ENCODE measurements around the gene ATXN10. TPM values are rescaled to one million over a fixed set of nuclear protein-coding genes. Genes with fewer than 3 reads are reported as not detected.

Gene ATXN10
- total RNA-seq, 5 donors from 2014 or later (not counting 1 experiment from before 2014, with no cell fraction given): 58.9 to 85.0 (median 69.6) TPM

DNA sequence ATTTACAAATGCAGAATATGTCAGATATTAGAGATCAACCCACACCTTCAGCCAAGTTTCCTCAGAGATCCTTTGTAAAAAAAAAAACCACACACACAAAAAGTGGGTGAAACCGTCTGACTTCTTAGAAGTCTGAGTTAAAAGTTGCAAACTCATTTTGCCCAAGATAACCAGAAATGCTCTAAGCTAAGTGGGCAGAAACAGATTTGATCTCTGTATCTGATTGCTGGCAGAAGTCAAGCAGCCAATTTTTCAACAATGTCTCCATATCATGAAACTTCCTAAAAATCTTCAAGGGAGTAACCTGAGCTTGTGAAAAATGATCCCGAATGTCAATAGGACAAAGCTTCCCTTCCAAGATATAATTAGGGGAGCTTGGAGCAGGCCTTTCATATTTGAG is 28.6 kb upstream of the ATXN10 start:
- Histone ChIP-seq H3K27me3 (replicated peaks in 1 of 2; ENCODE audit: control insufficient read depth in 2 of 2, extremely low read depth in 1 of 2, insufficient read depth in 2 of 2, low read length in 1 of 2) (peaks cover 0 to 68% of the 10 kb centered on the region in 2 experiments), H3K27ac (ENCODE audit: low read length) (no peak overlapping the region), H3K4me3 (ENCODE audit: control insufficient read depth in 1 of 2, extremely low read depth in 1 of 2, low read length in 1 of 2) (no peak overlapping the region), H3K36me3 (ENCODE audit: control insufficient read depth in 2 of 2, extremely low read depth in 1 of 2, insufficient read depth in 1 of 2, low read length in 1 of 2) (no peaks in the 10 kb centered on the region), H3K4me1 (ENCODE audit: control insufficient read depth in 1 of 2, extremely low read depth in 1 of 2, insufficient read depth in 2 of 2, low read length in 2 of 2) (peaks cover 0 to 29% of the 10 kb centered on the region in 2 experiments), H3K9me3 (no peaks in the 10 kb centered on the region)
- Mint-ChIP-seq H3K4me3 (no peak overlapping the region), H3K36me3 (no peaks in the 10 kb centered on the region), H3K27ac (no peak overlapping the region), H3K27me3 (peaks cover 33 to 74% of the 10 kb centered on the region in 2 donors), H3K4me1 (peaks cover 7 to 16% (median 10%) of the 10 kb centered on the region in 3 donors), H3K9me3 (no peaks in the 10 kb centered on the region)
- POLR2A ChIA-PET: no interaction called here
- ATAC-seq (replicated peaks in 1 of 4) (no peak), DNase-seq (no peak)
- CTCF ChIA-PET: interaction anchor here in 1 of 2 donors (0.7 to 0.8 kb wide), 2 partner anchors 58 to 376 kb away, joined by 3 to 4 read pairs; no protein-coding TSS in a partner anchor
- no CpG with 5 or more reads among the region's 2 CpGs for WGBS (ENCODE audit: insufficient coverage)

DNA sequence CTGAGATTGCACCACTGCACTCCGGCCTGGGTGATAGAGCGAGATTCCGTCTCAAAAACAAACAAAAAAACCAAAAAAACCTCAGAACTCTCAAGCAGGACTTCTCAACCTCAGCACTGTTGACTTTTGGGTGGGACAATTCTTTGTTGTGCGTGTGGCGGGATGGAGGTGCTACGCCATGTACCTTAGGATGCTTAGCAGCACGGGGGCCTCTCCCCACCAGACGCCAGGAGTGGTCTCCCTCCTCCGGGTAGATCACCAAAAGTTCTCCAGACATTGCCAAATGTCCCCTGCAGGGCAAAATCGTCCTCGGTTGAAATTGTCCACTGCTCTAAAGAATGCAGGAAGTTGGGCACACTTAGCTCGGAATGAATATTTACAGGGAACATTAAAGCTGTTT is 26.9 kb upstream of the ATXN10 start:
- H3K27me3 Mint-ChIP-seq: peaks cover 30 to 71% of the 10 kb centered on the region in 2 donors
- H3K27ac Mint-ChIP-seq: no peak overlapping the region

DNA sequence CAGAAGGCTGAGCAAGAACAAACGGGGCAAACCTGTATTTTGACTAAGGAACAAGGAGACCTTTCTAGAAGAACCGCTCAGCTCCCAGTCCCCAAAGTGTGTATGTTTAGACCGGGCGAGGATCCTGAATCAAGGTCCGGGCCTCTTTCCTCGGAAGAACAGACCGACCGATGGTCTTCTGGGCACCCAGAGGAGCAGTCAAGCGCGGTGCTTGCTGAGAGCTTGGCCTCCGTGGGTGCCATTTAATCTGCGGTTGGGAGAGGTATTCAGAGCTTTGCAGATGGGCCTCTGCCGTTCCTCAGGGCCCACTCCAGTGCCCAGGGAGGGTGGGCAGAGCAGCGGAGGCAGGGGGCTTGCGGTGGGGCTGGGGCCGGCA is 26.5 kb upstream of the ATXN10 start:
- 45% methylated on average over 16 of the region's 16 CpGs for WGBS (ENCODE audit: insufficient coverage)
- H3K9me3 Mint-ChIP-seq: no peaks in the 10 kb centered on the region

More for the DNA sequence above, 26.9 kb upstream of the ATXN10 start:
- Histone ChIP-seq H3K36me3 (ENCODE audit: control insufficient read depth in 2 of 2, extremely low read depth in 1 of 2, insufficient read depth in 1 of 2, low read length in 1 of 2) (no peaks in the 10 kb centered on the region), H3K27ac (ENCODE audit: low read length) (no peak overlapping the region), H3K4me3 (ENCODE audit: control insufficient read depth in 1 of 2, extremely low read depth in 1 of 2, low read length in 1 of 2) (no peak overlapping the region), H3K27me3 (replicated peaks in 1 of 2; ENCODE audit: control insufficient read depth in 2 of 2, extremely low read depth in 1 of 2, insufficient read depth in 2 of 2, low read length in 1 of 2) (peaks cover 0 to 68% of the 10 kb centered on the region in 2 experiments), H3K9me3 (no peaks in the 10 kb centered on the region), H3K4me1 (ENCODE audit: control insufficient read depth in 1 of 2, extremely low read depth in 1 of 2, insufficient read depth in 2 of 2, low read length in 2 of 2) (peaks cover 0 to 19% of the 10 kb centered on the region in 2 experiments)
- ChIA-PET CTCF (no interaction called here), POLR2A (no interaction called here)
- DNase-seq: no peak
- Mint-ChIP-seq H3K9me3 (no peaks in the 10 kb centered on the region), H3K4me1 (peaks cover 6 to 7% (median 7%) of the 10 kb centered on the region in 3 donors), H3K4me3 (peak overlapping the region in 1 of 3 donors; percentile 19), H3K36me3 (no peaks in the 10 kb centered on the region)
- no peak for ATAC-seq (replicated peaks in 1 of 4)
- 92% methylated on average over 7 of the region's 12 CpGs for WGBS (ENCODE audit: insufficient coverage)

GRCh38 chr22:45645526-45646414 is 25.9 kb upstream of the ATXN10 start:
- peak; percentile 40 to 85 (median 69) for DNase-seq
- H3K4me1 Mint-ChIP-seq: peaks cover 4 to 7% (median 5%) of the 10 kb centered on the region in 3 donors
- Histone ChIP-seq H3K27me3 (replicated peaks in 1 of 2; ENCODE audit: control insufficient read depth in 2 of 2, extremely low read depth in 1 of 2, insufficient read depth in 2 of 2, low read length in 1 of 2) (peaks cover 0 to 65% of the 10 kb centered on the region in 2 experiments), H3K4me1 (ENCODE audit: control insufficient read depth in 1 of 2, extremely low read depth in 1 of 2, insufficient read depth in 2 of 2, low read length in 2 of 2) (peaks cover 0 to 12% of the 10 kb centered on the region in 2 experiments), H3K4me3 (ENCODE audit: control insufficient read depth in 1 of 2, extremely low read depth in 1 of 2, low read length in 1 of 2) (no peak overlapping the region), H3K36me3 (ENCODE audit: control insufficient read depth in 2 of 2, extremely low read depth in 1 of 2, insufficient read depth in 1 of 2, low read length in 1 of 2) (no peaks in the 10 kb centered on the region), H3K9me3 (no peaks in the 10 kb centered on the region), H3K27ac (ENCODE audit: low read length) (no peak overlapping the region)
- WGBS (ENCODE audit: insufficient coverage): 14% methylated on average over 40 of the region's 54 CpGs
- H3K27ac Mint-ChIP-seq: no peak overlapping the region
- peaks cover 35 to 69% of the 10 kb centered on the region in 2 donors for H3K27me3 Mint-ChIP-seq
- H3K36me3 Mint-ChIP-seq: no peaks in the 10 kb centered on the region
- ATAC-seq (replicated peaks in 1 of 4): peak; percentile 95 to 97 (median 96)
- H3K9me3 Mint-ChIP-seq: no peaks in the 10 kb centered on the region
- POLR2A ChIA-PET: no interaction called here
- CTCF ChIA-PET: interaction anchor here in 1 of 2 donors (0.7 kb wide), 1 partner anchor 11 kb away, joined by 8 read pairs; no protein-coding TSS in a partner anchor
- peak overlapping the region in 1 of 3 donors; percentile 52 for H3K4me3 Mint-ChIP-seq

More for the DNA sequence above, 26.5 kb upstream of the ATXN10 start:
- no peak for ATAC-seq (replicated peaks in 1 of 4)
- H3K36me3 ChIP-seq (ENCODE audit: control insufficient read depth in 2 of 2, extremely low read depth in 1 of 2, insufficient read depth in 1 of 2, low read length in 1 of 2): no peaks in the 10 kb centered on the region
- H3K27ac ChIP-seq (ENCODE audit: low read length): no peak overlapping the region
- H3K27me3 ChIP-seq (replicated peaks in 1 of 2; ENCODE audit: control insufficient read depth in 2 of 2, extremely low read depth in 1 of 2, insufficient read depth in 2 of 2, low read length in 1 of 2): peaks cover 0 to 66% of the 10 kb centered on the region in 2 experiments
- H3K36me3 Mint-ChIP-seq: no peaks in the 10 kb centered on the region
- H3K9me3 ChIP-seq: no peaks in the 10 kb centered on the region
- H3K27me3 Mint-ChIP-seq: peaks cover 32 to 69% of the 10 kb centered on the region in 2 donors
- H3K4me1 Mint-ChIP-seq: peaks cover 4 to 7% (median 5%) of the 10 kb centered on the region in 3 donors
- POLR2A ChIA-PET: no interaction called here
- H3K4me1 ChIP-seq (ENCODE audit: control insufficient read depth in 1 of 2, extremely low read depth in 1 of 2, insufficient read depth in 2 of 2, low read length in 2 of 2): peaks cover 0 to 15% of the 10 kb centered on the region in 2 experiments
- H3K4me3 ChIP-seq (ENCODE audit: control insufficient read depth in 1 of 2, extremely low read depth in 1 of 2, low read length in 1 of 2): no peak overlapping the region
- H3K4me3 Mint-ChIP-seq: peak overlapping the region in 1 of 3 donors; percentile 19
- H3K27ac Mint-ChIP-seq: no peak overlapping the region
- CTCF ChIA-PET: no interaction called here
- no peak for DNase-seq

DNA sequence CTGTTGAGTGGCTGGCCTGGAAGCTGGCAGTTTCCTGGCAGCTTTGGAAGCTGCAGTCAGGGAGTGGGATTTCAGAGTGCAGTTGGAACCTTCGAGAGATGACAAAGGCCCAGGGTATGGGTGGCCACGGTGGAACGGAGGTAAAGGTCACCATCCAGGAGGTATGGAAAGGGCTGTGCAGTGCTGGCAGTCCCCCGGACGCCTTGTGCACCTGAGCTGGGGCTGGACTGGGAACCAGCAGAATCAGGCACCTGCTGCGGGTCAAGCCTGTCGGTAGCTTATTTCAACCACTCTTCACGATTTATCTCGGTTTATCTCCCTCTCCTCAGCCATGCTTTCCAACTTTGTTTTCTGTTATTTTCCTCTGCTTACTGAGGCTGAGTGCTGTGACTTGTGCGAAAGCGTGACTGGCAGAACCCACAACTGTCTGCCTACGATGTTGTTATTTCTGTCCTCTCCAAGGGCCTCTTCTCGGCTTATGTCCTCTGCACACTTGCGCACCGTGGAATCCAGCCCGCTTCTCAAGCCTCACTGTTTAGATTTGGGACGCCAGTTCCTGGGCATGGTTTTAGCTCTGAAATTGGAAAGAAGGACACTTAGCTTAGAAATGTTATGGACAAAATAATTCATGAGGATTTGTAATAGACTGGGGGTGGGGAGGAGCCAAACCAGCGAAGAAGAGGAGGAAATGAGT is 24.0 kb upstream of the ATXN10 start:
- Mint-ChIP-seq H3K4me1 (peaks cover 4 to 7% (median 5%) of the 10 kb centered on the region in 3 donors), H3K4me3 (no peak overlapping the region), H3K36me3 (no peaks in the 10 kb centered on the region), H3K9me3 (no peaks in the 10 kb centered on the region), H3K27me3 (peaks cover 21 to 59% of the 10 kb centered on the region in 2 donors), H3K27ac (no peak overlapping the region)
- no peak for ATAC-seq (replicated peaks in 1 of 4)
- ChIA-PET CTCF (no interaction called here), POLR2A (no interaction called here)
- 82% methylated on average over 18 of the region's 18 CpGs for WGBS (ENCODE audit: insufficient coverage)
- Histone ChIP-seq H3K27ac (ENCODE audit: low read length) (no peak overlapping the region), H3K9me3 (no peaks in the 10 kb centered on the region), H3K27me3 (replicated peaks in 1 of 2; ENCODE audit: control insufficient read depth in 2 of 2, extremely low read depth in 1 of 2, insufficient read depth in 2 of 2, low read length in 1 of 2) (peaks cover 0 to 57% of the 10 kb centered on the region in 2 experiments), H3K36me3 (ENCODE audit: control insufficient read depth in 2 of 2, extremely low read depth in 1 of 2, insufficient read depth in 1 of 2, low read length in 1 of 2) (no peaks in the 10 kb centered on the region), H3K4me3 (ENCODE audit: control insufficient read depth in 1 of 2, extremely low read depth in 1 of 2, low read length in 1 of 2) (no peak overlapping the region), H3K4me1 (ENCODE audit: control insufficient read depth in 1 of 2, extremely low read depth in 1 of 2, insufficient read depth in 2 of 2, low read length in 2 of 2) (peaks cover 0 to 12% of the 10 kb centered on the region in 2 experiments)
- DNase-seq: no peak
